Endothelial cell of umbilical vein (primary cell): ENCODE data around the gene C1QL4.

ENCODE experiments used
- CTCF ChIP-seq, 2 donors: IDR thresholded peaks; 1 replicate in 1 of 2; 2 replicates in 1 of 2; pipeline ENCODE4 v1.5.1; 2011; ENCODE audit warnings: low read length in 2 of 2, mild to moderate bottlenecking in 2 of 2, moderate library complexity in 2 of 2, control low read depth in 1 of 2, inconsistent platforms in 1 of 2, low read depth in 1 of 2; ENCODE audit not compliant: insufficient read depth in 1 of 2; ENCODE audit errors: extremely low read depth in 1 of 2
- EZH2 ChIP-seq: IDR thresholded peaks from 2 replicates; pipeline ENCODE4 v1.6.1; 2012; ENCODE audit warnings: borderline replicate concordance, low read depth, mild to moderate bottlenecking, moderate library complexity, low read length, inconsistent platforms; ENCODE audit not compliant: severe bottlenecking
- JUN ChIP-seq: IDR thresholded peaks from 2 replicates; pipeline ENCODE4 v1.6.1; 2011; ENCODE audit warnings: borderline replicate concordance, low read depth; ENCODE audit not compliant: insufficient read length, insufficient read depth
- MYC ChIP-seq: IDR thresholded peaks from one replicate; pipeline ENCODE4 v1.6.1; 2011; ENCODE audit warnings: mild to moderate bottlenecking, low read depth, low read length
- POLR2AphosphoS5 ChIP-seq: IDR thresholded peaks from 2 replicates; pipeline ENCODE4 v1.6.1; 2012; ENCODE audit warnings: low read depth, mild to moderate bottlenecking, control low read depth, low read length, moderate library complexity; ENCODE audit not compliant: insufficient read depth

GRCh38 chr12:49359671-49360070, 22.7 kb upstream of the C1QL4 start:
- TF ChIP-seq JUN (no peak), CTCF (IDR thresholded peaks at IDR 0.05; ENCODE audit: extremely low read depth in 1 of 2, insufficient read depth in 1 of 2, low read depth in 1 of 2, low read length in 2 of 2) (no peak), MYC (no peak), POLR2AphosphoS5 (no peak), EZH2 (no peak)
